Measurements from ENCODE around the gene OR10X1.

DNA sequence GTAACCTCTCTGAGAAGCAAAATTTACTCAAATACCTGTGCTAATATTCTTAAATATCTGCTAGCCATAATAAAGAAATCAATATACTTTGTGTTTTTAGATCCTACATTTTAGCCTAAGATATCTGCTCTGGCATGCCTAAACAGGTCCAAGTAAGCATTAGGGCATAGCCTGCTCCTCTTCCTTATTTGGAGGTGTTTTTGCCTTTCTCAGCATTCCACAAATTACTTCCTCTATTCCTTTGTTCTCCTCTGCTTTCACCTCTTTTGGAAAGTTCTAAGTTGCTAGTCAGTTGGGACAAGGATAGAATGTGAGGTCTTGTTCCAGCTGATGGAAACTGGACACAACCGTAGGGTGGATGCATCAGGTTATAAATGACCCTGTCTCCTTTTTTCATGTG lies 7.2 kb upstream of the OR10X1 start:
- TF ChIP-seq SMC3 (IDR thresholded peaks at IDR 0.05; ENCODE audit: low read depth, low read length) (no peak), POLR2A (IDR thresholded peaks at IDR 0.05; ENCODE audit: low read depth, low read length) (no peak), RCOR1 (IDR thresholded peaks at IDR 0.05; ENCODE audit: insufficient replicate concordance, low read length) (no peak), MXI1 (IDR thresholded peaks at IDR 0.05; ENCODE audit: borderline replicate concordance, low read depth, low read length) (no peak), NFE2L2 (IDR thresholded peaks at IDR 0.05; ENCODE audit: low read depth, low read length) (no peak)
- TF ChIP-seq, protein P1, sequence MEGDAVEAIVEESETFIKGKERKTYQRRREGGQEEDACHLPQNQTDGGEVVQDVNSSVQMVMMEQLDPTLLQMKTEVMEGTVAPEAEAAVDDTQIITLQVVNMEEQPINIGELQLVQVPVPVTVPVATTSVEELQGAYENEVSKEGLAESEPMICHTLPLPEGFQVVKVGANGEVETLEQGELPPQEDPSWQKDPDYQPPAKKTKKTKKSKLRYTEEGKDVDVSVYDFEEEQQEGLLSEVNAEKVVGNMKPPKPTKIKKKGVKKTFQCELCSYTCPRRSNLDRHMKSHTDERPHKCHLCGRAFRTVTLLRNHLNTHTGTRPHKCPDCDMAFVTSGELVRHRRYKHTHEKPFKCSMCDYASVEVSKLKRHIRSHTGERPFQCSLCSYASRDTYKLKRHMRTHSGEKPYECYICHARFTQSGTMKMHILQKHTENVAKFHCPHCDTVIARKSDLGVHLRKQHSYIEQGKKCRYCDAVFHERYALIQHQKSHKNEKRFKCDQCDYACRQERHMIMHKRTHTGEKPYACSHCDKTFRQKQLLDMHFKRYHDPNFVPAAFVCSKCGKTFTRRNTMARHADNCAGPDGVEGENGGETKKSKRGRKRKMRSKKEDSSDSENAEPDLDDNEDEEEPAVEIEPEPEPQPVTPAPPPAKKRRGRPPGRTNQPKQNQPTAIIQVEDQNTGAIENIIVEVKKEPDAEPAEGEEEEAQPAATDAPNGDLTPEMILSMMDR (conservative IDR thresholded peaks at IDR 0.05; ENCODE audit: low read depth, low read length): no peak
- TF ChIP-seq, protein P2, sequence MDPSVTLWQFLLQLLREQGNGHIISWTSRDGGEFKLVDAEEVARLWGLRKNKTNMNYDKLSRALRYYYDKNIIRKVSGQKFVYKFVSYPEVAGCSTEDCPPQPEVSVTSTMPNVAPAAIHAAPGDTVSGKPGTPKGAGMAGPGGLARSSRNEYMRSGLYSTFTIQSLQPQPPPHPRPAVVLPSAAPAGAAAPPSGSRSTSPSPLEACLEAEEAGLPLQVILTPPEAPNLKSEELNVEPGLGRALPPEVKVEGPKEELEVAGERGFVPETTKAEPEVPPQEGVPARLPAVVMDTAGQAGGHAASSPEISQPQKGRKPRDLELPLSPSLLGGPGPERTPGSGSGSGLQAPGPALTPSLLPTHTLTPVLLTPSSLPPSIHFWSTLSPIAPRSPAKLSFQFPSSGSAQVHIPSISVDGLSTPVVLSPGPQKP (IDR thresholded peaks at IDR 0.05; ENCODE audit: borderline replicate concordance, low read depth, low read length): no peak
